GM23338 (cell line): Measurements from ENCODE around the gene FNDC3B. TPM values are rescaled to one million over a fixed set of nuclear protein-coding genes. Genes with fewer than 3 reads are reported as not detected.

ENCODE experiments used
- ATAC-seq: fragments of 200-7000 bp; cut with Tn5 transposase; 3 replicates; pipeline ENCODE4 v1.9.1; 2020
- DNase-seq: peaks from one replicate; pipeline ENCODE4 v3.0.0-alpha.2; 2015; ENCODE audit warnings: low spot score
- H2AFZ ChIP-seq: fragments of 200-600 bp; sonication (generic); 2 replicates; pipeline ENCODE4 v1.8.0; 2016; ENCODE audit warnings: antibody characterized with exemption, mild to moderate bottlenecking, moderate library complexity
- H3F3A ChIP-seq: fragments of 200-600 bp; sonication (generic); replicated peaks from 2 replicates; pipeline ENCODE4 v1.8.0; 2017; ENCODE audit warnings: antibody characterized with exemption, mixed run types, low read depth
- H3K27ac ChIP-seq: fragments of 200-600 bp; sonication (generic); 2 replicates; pipeline ENCODE4 v1.6.1; 2016; ENCODE audit warnings: low read depth
- H3K27me3 ChIP-seq: fragments of 200-600 bp; sonication (generic); 2 replicates; pipeline ENCODE4 v1.8.0; 2016; ENCODE audit warnings: mild to moderate bottlenecking, mixed run types, moderate library complexity; ENCODE audit not compliant: insufficient read depth
- H3K36me3 ChIP-seq: fragments of 200-600 bp; sonication (generic); 2 replicates; pipeline ENCODE4 v1.8.0; 2016; ENCODE audit warnings: mild to moderate bottlenecking; ENCODE audit not compliant: insufficient read depth
- H3K4me1 ChIP-seq: fragments of 200-600 bp; sonication (generic); 2 replicates; pipeline ENCODE4 v1.8.0; 2016; ENCODE audit warnings: mild to moderate bottlenecking, moderate library complexity; ENCODE audit not compliant: insufficient read depth
- H3K4me2 ChIP-seq: fragments of 200-600 bp; sonication (generic); 2 replicates; pipeline ENCODE4 v1.7.1; 2017; ENCODE audit warnings: mixed run types
- H3K4me3 ChIP-seq: fragments of 200-600 bp; sonication (generic); 2 replicates; pipeline ENCODE4 v1.6.1; 2016; ENCODE audit warnings: mixed run types
- H3K79me2 ChIP-seq: fragments of 200-600 bp; sonication (generic); replicated peaks from 2 replicates; pipeline ENCODE4 v1.8.0; 2017; ENCODE audit warnings: mild to moderate bottlenecking; ENCODE audit not compliant: insufficient read depth
- H3K9me2 ChIP-seq: fragments of 200-600 bp; sonication (generic); 2 replicates; pipeline ENCODE4 v1.8.0; 2017; ENCODE audit not compliant: insufficient read depth
- H4K20me1 ChIP-seq: fragments of 200-600 bp; sonication (generic); replicated peaks from 2 replicates; pipeline ENCODE4 v1.8.0; 2017; ENCODE audit warnings: mild to moderate bottlenecking; ENCODE audit not compliant: insufficient read depth
- H3K27ac Mint-ChIP-seq: 2 replicates; pipeline ENCODE4 v1.8.0; 2020; ENCODE audit warnings: inconsistent platforms, mild to moderate bottlenecking, moderate library complexity, mixed read lengths
- H3K27me3 Mint-ChIP-seq: 3 replicates; pipeline ENCODE4 v1.8.0; 2022; ENCODE audit warnings: low read depth, mild to moderate bottlenecking, moderate library complexity, mixed read lengths, inconsistent platforms; ENCODE audit not compliant: insufficient read depth, poor library complexity
- H3K36me3 Mint-ChIP-seq: 3 replicates; pipeline ENCODE4 v1.8.0; 2021; ENCODE audit warnings: low read depth, mild to moderate bottlenecking, inconsistent platforms, moderate library complexity, mixed read lengths
- H3K4me1 Mint-ChIP-seq: 3 replicates; pipeline ENCODE4 v1.8.0; 2020; ENCODE audit warnings: mild to moderate bottlenecking, inconsistent platforms, mixed read lengths
- H3K4me3 Mint-ChIP-seq: 3 replicates; pipeline ENCODE4 v1.8.0; 2021; ENCODE audit warnings: moderate library complexity, mild to moderate bottlenecking, inconsistent platforms, mixed read lengths
- H3K9me3 Mint-ChIP-seq: 3 replicates; pipeline ENCODE4 v1.8.0; 2020; ENCODE audit warnings: moderate library complexity, mild to moderate bottlenecking, inconsistent platforms, mixed read lengths
- CREB1 ChIP-seq: fragments of 250-450 bp; sonication (Bioruptor Pico); IDR thresholded peaks from 2 replicates; pipeline ENCODE4 v1.5.0; 2020; ENCODE audit warnings: low read depth, mild to moderate bottlenecking, moderate library complexity
- EZH2 ChIP-seq: fragments of 200-600 bp; sonication (generic); IDR thresholded peaks from one replicate; pipeline ENCODE4 v1.8.0; 2017; ENCODE audit warnings: antibody characterized with exemption, mild to moderate bottlenecking, low read depth; ENCODE audit not compliant: unreplicated experiment
- JUNB ChIP-seq: IDR thresholded peaks from one replicate; pipeline ENCODE4 v1.6.1; 2016; ENCODE audit warnings: antibody characterized with exemption; ENCODE audit not compliant: unreplicated experiment
- NANOG ChIP-seq: IDR thresholded peaks from 2 replicates; pipeline ENCODE4 v1.6.1; 2016; ENCODE audit warnings: antibody characterized with exemption, borderline replicate concordance
- ZNF331 ChIP-seq: fragments of 250-450 bp; sonication (Bioruptor Pico); IDR thresholded peaks from 2 replicates; pipeline ENCODE4 v1.5.0; 2020; ENCODE audit warnings: low read depth, mild to moderate bottlenecking, moderate library complexity
- polyA plus RNA-seq: library from polyadenylated mRNA; unstranded; fragments of >200 nt; fragmentation: Nextera tagmentation; extraction: Ambion mirVana; gene quantifications from 2 replicates; pipeline ENCODE4 v1.2.1, GENCODE V29; 2016
- total RNA-seq: library from RNA; depleted of rRNA; stranded (reverse); fragments of >200 nt; shearing (Covaris generic); gene quantifications from 2 replicates; pipeline ENCODE4 v1.2.3, GENCODE V29; 2014
- TF ChIP-seq, protein P1 (sequence below): IDR thresholded peaks from one replicate; pipeline ENCODE4 v1.6.1; 2018; ENCODE audit warnings: antibody characterized with exemption; ENCODE audit not compliant: unreplicated experiment
- TF ChIP-seq, protein P2 (sequence below): fragments of 250-450 bp; sonication (Bioruptor Pico); IDR thresholded peaks from 2 replicates; pipeline ENCODE4 v1.5.0; 2020; ENCODE audit warnings: mild to moderate bottlenecking, moderate library complexity
- TF ChIP-seq, protein P3 (sequence below): IDR thresholded peaks from 2 replicates; pipeline ENCODE4 v1.6.1; 2016; ENCODE audit warnings: antibody characterized with exemption

Gene FNDC3B
- total and polyA plus RNA-seq, 2 experiments from 2014 or later: 19.1 to 55.4 TPM

DNA sequence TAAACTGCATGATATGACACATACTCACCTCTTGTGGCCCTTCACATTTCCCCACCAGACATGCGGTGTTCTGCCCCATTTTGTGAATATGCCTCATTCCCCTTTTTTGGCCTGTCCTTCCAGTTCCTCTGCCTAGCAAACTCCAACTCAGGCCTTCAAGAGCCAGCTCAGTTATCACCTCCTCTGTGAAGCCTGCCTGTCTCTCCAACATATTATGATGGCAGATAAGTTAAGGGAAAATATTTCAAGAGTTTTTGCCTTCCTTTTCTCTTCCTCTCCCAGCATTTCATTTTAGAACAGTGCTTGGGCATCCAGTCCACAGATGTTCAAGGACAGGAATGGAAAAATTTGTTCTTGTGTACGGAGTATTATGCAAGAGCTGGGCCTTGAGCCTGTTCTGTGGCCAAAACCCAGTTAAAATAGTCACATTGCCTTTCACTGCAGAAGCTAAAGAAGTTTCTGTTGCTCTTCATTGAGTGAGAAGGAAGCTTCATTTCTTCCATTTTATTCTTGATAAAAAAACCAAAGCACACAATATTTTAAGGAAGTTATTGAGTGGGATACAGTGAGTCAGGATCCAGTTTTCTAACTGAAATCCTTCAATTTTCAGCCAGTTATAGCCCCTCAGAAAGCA, 216.8 kb downstream of the FNDC3B start:
- ATAC-seq (no peak), DNase-seq (no peak)
- Mint-ChIP-seq H3K27me3 (peaks cover 1% of the 10 kb centered on the region), H3K36me3 (peaks cover 14% of the 10 kb centered on the region), H3K9me3 (no peaks in the 10 kb centered on the region; the same call in 2 of the 3 replicates), H3K4me1 (peaks cover 30% of the 10 kb centered on the region), H3K27ac (no peak overlapping the region), H3K4me3 (no peak overlapping the region)
- no peaks in the 10 kb centered on the region; the same call in 1 of the 2 replicates for H3K36me3 ChIP-seq
- no peaks in the 10 kb centered on the region for H4K20me1 ChIP-seq
- H2AFZ ChIP-seq: no peak overlapping the region
- H3K4me1 ChIP-seq: peaks cover 29% of the 10 kb centered on the region
- TF ChIP-seq, protein P1, sequence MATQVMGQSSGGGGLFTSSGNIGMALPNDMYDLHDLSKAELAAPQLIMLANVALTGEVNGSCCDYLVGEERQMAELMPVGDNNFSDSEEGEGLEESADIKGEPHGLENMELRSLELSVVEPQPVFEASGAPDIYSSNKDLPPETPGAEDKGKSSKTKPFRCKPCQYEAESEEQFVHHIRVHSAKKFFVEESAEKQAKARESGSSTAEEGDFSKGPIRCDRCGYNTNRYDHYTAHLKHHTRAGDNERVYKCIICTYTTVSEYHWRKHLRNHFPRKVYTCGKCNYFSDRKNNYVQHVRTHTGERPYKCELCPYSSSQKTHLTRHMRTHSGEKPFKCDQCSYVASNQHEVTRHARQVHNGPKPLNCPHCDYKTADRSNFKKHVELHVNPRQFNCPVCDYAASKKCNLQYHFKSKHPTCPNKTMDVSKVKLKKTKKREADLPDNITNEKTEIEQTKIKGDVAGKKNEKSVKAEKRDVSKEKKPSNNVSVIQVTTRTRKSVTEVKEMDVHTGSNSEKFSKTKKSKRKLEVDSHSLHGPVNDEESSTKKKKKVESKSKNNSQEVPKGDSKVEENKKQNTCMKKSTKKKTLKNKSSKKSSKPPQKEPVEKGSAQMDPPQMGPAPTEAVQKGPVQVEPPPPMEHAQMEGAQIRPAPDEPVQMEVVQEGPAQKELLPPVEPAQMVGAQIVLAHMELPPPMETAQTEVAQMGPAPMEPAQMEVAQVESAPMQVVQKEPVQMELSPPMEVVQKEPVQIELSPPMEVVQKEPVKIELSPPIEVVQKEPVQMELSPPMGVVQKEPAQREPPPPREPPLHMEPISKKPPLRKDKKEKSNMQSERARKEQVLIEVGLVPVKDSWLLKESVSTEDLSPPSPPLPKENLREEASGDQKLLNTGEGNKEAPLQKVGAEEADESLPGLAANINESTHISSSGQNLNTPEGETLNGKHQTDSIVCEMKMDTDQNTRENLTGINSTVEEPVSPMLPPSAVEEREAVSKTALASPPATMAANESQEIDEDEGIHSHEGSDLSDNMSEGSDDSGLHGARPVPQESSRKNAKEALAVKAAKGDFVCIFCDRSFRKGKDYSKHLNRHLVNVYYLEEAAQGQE: no peak
- TF ChIP-seq, protein P2, sequence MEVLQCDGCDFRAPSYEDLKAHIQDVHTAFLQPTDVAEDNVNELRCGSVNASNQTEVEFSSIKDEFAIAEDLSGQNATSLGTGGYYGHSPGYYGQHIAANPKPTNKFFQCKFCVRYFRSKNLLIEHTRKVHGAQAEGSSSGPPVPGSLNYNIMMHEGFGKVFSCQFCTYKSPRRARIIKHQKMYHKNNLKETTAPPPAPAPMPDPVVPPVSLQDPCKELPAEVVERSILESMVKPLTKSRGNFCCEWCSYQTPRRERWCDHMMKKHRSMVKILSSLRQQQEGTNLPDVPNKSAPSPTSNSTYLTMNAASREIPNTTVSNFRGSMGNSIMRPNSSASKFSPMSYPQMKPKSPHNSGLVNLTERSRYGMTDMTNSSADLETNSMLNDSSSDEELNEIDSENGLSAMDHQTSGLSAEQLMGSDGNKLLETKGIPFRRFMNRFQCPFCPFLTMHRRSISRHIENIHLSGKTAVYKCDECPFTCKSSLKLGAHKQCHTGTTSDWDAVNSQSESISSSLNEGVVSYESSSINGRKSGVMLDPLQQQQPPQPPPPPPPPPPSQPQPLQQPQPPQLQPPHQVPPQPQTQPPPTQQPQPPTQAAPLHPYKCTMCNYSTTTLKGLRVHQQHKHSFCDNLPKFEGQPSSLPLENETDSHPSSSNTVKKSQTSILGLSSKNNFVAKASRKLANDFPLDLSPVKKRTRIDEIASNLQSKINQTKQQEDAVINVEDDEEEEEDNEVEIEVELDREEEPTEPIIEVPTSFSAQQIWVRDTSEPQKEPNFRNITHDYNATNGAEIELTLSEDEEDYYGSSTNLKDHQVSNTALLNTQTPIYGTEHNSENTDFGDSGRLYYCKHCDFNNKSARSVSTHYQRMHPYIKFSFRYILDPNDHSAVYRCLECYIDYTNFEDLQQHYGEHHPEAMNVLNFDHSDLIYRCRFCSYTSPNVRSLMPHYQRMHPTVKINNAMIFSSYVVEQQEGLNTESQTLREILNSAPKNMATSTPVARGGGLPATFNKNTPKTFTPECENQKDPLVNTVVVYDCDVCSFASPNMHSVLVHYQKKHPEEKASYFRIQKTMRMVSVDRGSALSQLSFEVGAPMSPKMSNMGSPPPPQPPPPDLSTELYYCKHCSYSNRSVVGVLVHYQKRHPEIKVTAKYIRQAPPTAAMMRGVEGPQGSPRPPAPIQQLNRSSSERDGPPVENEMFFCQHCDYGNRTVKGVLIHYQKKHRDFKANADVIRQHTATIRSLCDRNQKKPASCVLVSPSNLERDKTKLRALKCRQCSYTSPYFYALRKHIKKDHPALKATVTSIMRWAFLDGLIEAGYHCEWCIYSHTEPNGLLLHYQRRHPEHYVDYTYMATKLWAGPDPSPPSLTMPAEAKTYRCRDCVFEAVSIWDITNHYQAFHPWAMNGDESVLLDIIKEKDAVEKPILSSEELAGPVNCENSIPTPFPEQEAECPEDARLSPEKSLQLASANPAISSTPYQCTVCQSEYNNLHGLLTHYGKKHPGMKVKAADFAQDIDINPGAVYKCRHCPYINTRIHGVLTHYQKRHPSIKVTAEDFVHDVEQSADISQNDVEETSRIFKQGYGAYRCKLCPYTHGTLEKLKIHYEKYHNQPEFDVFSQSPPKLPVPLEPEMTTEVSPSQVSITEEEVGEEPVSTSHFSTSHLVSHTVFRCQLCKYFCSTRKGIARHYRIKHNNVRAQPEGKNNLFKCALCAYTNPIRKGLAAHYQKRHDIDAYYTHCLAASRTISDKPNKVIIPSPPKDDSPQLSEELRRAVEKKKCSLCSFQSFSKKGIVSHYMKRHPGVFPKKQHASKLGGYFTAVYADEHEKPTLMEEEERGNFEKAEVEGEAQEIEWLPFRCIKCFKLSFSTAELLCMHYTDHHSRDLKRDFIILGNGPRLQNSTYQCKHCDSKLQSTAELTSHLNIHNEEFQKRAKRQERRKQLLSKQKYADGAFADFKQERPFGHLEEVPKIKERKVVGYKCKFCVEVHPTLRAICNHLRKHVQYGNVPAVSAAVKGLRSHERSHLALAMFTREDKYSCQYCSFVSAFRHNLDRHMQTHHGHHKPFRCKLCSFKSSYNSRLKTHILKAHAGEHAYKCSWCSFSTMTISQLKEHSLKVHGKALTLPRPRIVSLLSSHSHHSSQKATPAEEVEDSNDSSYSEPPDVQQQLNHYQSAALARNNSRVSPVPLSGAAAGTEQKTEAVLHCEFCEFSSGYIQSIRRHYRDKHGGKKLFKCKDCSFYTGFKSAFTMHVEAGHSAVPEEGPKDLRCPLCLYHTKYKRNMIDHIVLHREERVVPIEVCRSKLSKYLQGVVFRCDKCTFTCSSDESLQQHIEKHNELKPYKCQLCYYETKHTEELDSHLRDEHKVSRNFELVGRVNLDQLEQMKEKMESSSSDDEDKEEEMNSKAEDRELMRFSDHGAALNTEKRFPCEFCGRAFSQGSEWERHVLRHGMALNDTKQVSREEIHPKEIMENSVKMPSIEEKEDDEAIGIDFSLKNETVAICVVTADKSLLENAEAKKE: no peak
- TF ChIP-seq CREB1 (no peak), NANOG (no peak), JUNB (no peak), ZNF331 (CRISPR knock-in tag) (no peak), EZH2 (no peak)
- TF ChIP-seq, protein P3, sequence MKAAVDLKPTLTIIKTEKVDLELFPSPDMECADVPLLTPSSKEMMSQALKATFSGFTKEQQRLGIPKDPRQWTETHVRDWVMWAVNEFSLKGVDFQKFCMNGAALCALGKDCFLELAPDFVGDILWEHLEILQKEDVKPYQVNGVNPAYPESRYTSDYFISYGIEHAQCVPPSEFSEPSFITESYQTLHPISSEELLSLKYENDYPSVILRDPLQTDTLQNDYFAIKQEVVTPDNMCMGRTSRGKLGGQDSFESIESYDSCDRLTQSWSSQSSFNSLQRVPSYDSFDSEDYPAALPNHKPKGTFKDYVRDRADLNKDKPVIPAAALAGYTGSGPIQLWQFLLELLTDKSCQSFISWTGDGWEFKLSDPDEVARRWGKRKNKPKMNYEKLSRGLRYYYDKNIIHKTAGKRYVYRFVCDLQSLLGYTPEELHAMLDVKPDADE: no peak
- H3K27ac ChIP-seq: peak overlapping the region; percentile 34; the same call in 1 of the 2 replicates
- H3K79me2 ChIP-seq: peaks cover 4% of the 10 kb centered on the region; the same call in 1 of the 2 replicates
- no peaks in the 10 kb centered on the region for H3K9me2 ChIP-seq
- H3K4me3 ChIP-seq: no peak overlapping the region
- no peaks in the 10 kb centered on the region for H3K27me3 ChIP-seq
- H3F3A ChIP-seq: no peaks in the 10 kb centered on the region
- H3K4me2 ChIP-seq: no peak overlapping the region
